A549 treated with Mapracorat at 1 μM for 4 hours (cell line): Measurements from ENCODE around the gene ZNF397. TPM values are rescaled to one million over a fixed set of nuclear protein-coding genes. Genes with fewer than 3 reads are reported as not detected.

Experiments used
- total RNA-seq: library from RNA; stranded (reverse); fragments of 200-300 nt; extraction: Qiagen RNA extraction; gene quantifications from 5 replicates; pipeline ENCODE4 v1.2.3, GENCODE V29; 2022

The ZNF397 gene
- total RNA-seq = 3.3 to 4.6 TPM (median 3.9 TPM) in 5 replicates

DNA sequence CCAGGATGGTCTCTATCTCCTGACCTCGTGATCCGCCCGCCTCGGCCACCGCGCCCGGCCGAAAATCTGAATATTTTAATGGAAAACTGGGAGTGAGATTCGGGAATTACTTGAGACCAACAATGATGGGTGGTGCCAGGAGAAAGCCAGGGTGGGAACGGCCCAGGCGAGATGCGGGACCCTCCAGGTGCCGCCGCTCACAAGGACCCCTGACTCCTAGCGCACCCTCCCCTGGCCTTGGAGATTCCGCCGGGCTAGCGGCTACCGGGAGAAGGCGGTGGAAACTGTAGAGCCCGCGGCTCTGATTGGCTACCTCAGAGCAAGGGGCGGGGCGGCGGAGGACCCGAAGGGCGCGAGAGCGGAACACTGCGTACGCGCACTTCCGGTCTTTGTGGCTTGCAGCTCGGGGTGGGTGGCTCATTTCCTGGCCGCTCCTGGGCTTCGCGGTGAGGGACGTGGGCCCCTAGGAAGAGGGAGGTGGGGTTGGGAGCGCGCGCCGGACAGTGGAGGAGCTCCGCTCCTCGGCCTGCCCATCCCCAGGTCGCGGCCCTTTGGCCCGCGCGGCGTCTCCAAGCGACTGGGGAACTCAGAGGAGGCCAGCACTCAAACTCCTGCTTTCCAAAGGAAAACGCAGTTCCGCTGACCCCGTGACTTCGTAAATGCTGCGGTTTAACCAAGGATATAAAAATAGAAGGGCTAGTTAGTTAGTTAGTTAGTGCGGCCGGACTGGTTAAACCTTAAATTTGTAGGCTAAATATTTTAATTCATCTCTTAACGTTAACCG lies at the start of gene ZNF397:
ZNF397 (plus strand) TSS at position 371 of the 784 bp plus-strand sequence. CDS start 1,437 bp downstream, outside the sequence.

DNA sequence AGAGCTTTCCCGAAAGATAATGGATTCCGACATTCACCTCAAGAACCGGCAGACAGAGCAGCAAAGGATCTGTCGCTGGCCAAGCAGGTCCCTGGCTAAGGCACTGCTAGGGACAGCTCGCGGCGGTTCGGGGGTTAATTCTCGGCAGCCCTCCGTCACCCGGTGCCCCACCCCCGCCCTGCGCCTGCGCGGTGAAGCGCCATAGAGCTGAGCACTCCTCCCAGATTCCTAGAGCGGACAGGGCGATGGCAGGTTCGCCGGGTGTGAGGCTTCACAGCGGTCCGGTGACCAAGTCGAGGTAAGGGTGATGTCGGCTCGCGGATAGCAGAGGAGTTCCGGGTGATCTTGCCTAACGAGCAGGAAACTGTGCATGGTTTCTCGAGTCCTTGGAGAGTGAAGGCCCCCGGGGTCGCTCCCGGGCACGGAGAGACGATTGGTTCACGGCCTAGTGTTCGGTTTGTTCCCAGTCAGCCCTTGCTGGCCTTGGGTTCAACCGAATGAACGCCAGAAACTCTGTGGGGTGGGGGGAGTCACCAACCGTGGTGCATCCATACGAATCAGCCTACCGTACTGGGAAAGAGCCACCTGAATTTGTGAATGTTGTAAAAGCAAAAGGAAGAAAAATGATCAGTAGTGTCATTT lies 49.4 kb downstream of the ZNF397 start, which contains the start of gene ZSCAN30:
ZSCAN30 (minus strand) TSS at position 136 of the 642 bp plus-strand sequence. CDS start 25,877 bp downstream, outside the sequence.

Other genes with a start within 250 kb of the ZNF397 start
- gene MAPRE2, start 199.6 kb upstream of the ZNF397 start, total RNA-seq = 11.9 to 12.8 TPM (median 12.5 TPM) in 5 replicates
- 0.47 to 1.6 TPM (median 0.57 TPM) in 5 replicates for gene ZSCAN30, start 49.2 kb downstream of the ZNF397 start, total RNA-seq
- gene ZNF24, start 103.4 kb downstream of the ZNF397 start, total RNA-seq = 10.0 to 14.0 TPM (median 11.3 TPM) in 5 replicates
- 0.56 to 1.4 TPM (median 0.82 TPM) in 5 replicates for gene ZNF396, start 136.3 kb downstream of the ZNF397 start, total RNA-seq